HG03025 (cell line): ENCODE measurements around the gene SOX12.
"Not testable (repeated sequence)": the region's sequence is repeated elsewhere in the genome, so short reads cannot be mapped to it uniquely, and the experiment has no call there.

Source experiments
- ATAC-seq: cut with Tn5 transposase; IDR thresholded peaks from one replicate; pipeline ENCODE4 v1.9.1; 2021; ENCODE audit warnings: mild to moderate bottlenecking, moderate library complexity; ENCODE audit not compliant: unreplicated experiment, low FRiP score

The SOX12 gene

GRCh38 chr20:328027-328974 is 2.9 kb downstream of the SOX12 start:
- ATAC-seq, result no peak

GRCh38 chr20:328975-329695 is 3.8 kb downstream of the SOX12 start:
- no peak for ATAC-seq

GRCh38 chr20:329851-330232 is 4.5 kb downstream of the SOX12 start:
- ATAC-seq, result no peak

- no peak for ATAC-seq
These were observed 5.1 kb downstream of the SOX12 start for GRCh38 chr20:330233-331149.

GRCh38 chr20:334578-334977 is 9.2 kb downstream of the SOX12 start:
- no peak for ATAC-seq

- not testable (repeated sequence) for ATAC-seq
These were observed 10.7 kb downstream of the SOX12 start for GRCh38 chr20:336040-336439.

GRCh38 chr20:341682-342081 is 16.3 kb downstream of the SOX12 start:
- no peak for ATAC-seq

GRCh38 chr20:343107-343506 is 17.8 kb downstream of the SOX12 start:
- ATAC-seq, result no peak

- ATAC-seq, result no peak
These were observed 20.8 kb downstream of the SOX12 start for GRCh38 chr20:346033-346639.

- ATAC-seq, result peak; percentile 38
These were observed 21.4 kb downstream of the SOX12 start, which contains the start of gene NRSN2 for GRCh38 chr20:346640-347316. Gene NRSN2, plus strand, starts transcription at chr20:347111. Its CDS starts 2,533 bp downstream, at chr20:349644.

GRCh38 chr20:347317-347639 is 21.9 kb downstream of the SOX12 start:
- no peak for ATAC-seq

GRCh38 chr20:347640-348484 is 22.5 kb downstream of the SOX12 start:
- ATAC-seq, result peak; percentile 75

- no peak for ATAC-seq
These were observed 23.9 kb downstream of the SOX12 start for GRCh38 chr20:348972-349841.

- ATAC-seq, result no peak
These were observed 27.8 kb downstream of the SOX12 start for GRCh38 chr20:353166-353565.

- ATAC-seq, result peak; percentile 82
These were observed 29.1 kb downstream of the SOX12 start for GRCh38 chr20:354298-354977.

GRCh38 chr20:356154-356553 is 30.8 kb downstream of the SOX12 start:
- ATAC-seq, result not testable (repeated sequence)

- ATAC-seq, result no peak
These were observed 31.4 kb downstream of the SOX12 start for GRCh38 chr20:356745-357144.
